Psoas muscle (tissue), 8 donors: Measurements from ENCODE around the gene ADCY1. TPM values are rescaled to one million over a fixed set of nuclear protein-coding genes. Genes with fewer than 3 reads are reported as not detected.
A peak's percentile ranks its signal among the peaks of the same experiment; 100 is the strongest.

Source experiments
- ATAC-seq, 4 donors: fragments of 200-7000 bp; cut with Tn5 transposase; one replicate each; pipeline ENCODE4 v1.9.1; 2020; ENCODE audit warnings: moderate library complexity in 3 of 4, mild to moderate bottlenecking in 2 of 4
- DNase-seq, 2 donors: peaks; one replicate each; pipeline ENCODE4 v3.0.0-alpha.2; 2020
- H3K27ac ChIP-seq: fragments of 200-600 bp; one replicate; pipeline ENCODE4 v1.8.0; 2022
- H3K27me3 ChIP-seq, 3 donors: fragments of 200-600 bp in 1 of 3; one replicate each; pipeline versions ENCODE4 v1.6.1 to v1.8.0; 2013 to 2022; ENCODE audit warnings: low read length in 2 of 3, mild to moderate bottlenecking in 2 of 3, moderate library complexity in 1 of 3; ENCODE audit not compliant: insufficient read depth in 3 of 3
- H3K36me3 ChIP-seq, 2 donors: fragments of 200-600 bp in 1 of 2; one replicate each; pipeline versions ENCODE4 v1.6.1 to v1.8.0; 2013 to 2022; ENCODE audit warnings: low read depth in 1 of 2, mild to moderate bottlenecking in 1 of 2, moderate library complexity in 1 of 2; ENCODE audit not compliant: insufficient read depth in 1 of 2
- H3K4me1 ChIP-seq: fragments of 200-600 bp; one replicate; pipeline ENCODE4 v1.8.0; 2022
- H3K4me3 ChIP-seq: fragments of 200-600 bp; one replicate; pipeline ENCODE4 v1.8.0; 2022; ENCODE audit warnings: mild to moderate bottlenecking
- H3K9me3 ChIP-seq: fragments of 200-600 bp; one replicate; pipeline ENCODE4 v1.8.0; 2022
- CTCF ChIP-seq: fragments of 200-600 bp; IDR thresholded peaks from one replicate; pipeline ENCODE4 v1.8.0; 2022; ENCODE audit warnings: antibody characterized with exemption
- WGBS, 3 donors: extraction: QIAGEN DNeasy Blood & Tissue Kit; methylation state at CpG; one replicate each; pipeline versions ENCODE4 v1.1.6 to v1.1.7; 2013; 5-methylcytosine and 5-hydroxymethylcytosine counted together
- intact Hi-C, 2 donors: fragments of 100-400 bp; cut with DNase I; formaldehyde crosslinking; loops; one replicate each; pipeline versions ENCODE4 v1.11.0 to v1.14.2; 2022
- polyA plus RNA-seq, 3 donors: library from polyadenylated mRNA; stranded (reverse); fragments of 200-250 nt; gene quantifications; one replicate each; pipeline ENCODE4 v1.2.3, GENCODE V29; 2013
- total RNA-seq, 4 donors: library from RNA; stranded (reverse); fragmentation: NEBNext Ultra II Directional in 2 of 4; extraction: Animal tissue kit (Norgen Biotek cat#: 25700) in 2 of 4; gene quantifications; one replicate each; pipeline versions ENCODE4 v1.2.1 to v1.2.4, GENCODE V29; 2021 to 2023
- donor health status: healthy with polysubstance abuse.
- donor health status: DM: no; HTN: no; CAD: no; lungs with moderate emphysema.
- donor health status: Bipolar disorder and iron deficiency.
- donor health status: healthy.
- donor health status: DM: yes; HTN: yes; CAD: no.
- donor health status: DM: no; HTN: no; CAD: no.
- donor health status: DM: no; HTN: no; CAD: no.
- donor health status: DM: yes; HTN: yes; CAD: no.

The ADCY1 gene
- total and polyA plus RNA-seq, 7 donors: 1.3 to 4.3 (median 2.2) TPM

DNA sequence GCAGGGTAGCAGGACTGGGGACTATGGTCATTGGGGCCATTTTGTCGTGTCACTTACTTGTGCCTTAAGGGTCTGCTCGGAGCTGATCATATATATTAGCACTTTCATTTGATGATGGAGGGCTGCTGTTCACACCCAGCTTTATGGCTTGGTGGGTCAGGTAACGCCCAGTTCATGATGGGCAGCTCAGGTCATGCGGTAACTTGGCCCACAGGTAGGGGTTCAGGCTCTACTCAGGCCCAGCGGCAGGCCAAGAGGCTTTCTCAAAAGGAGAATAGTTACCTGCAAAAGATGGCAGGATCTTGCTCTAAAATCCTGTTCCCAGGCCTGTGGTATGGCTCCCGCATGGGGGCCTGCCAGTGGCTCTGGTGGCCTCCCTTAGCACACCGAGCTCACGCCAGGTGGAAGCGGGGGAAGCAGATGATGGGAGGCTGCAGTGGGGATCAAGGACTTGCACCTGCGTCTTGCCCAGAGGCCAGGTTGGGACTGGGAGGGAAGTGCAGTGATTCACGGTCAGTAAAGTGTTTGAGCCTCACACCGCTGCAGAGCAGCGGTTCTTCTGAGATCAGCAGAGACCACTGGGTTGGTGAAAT lies 109.5 kb downstream of the ADCY1 start:
- ATAC-seq (no peak), DNase-seq (peak in 1 of 2 donors; percentile 19)
- Histone ChIP-seq H3K27ac (no peak overlapping the region), H3K4me3 (no peak overlapping the region), H3K4me1 (no peaks in the 10 kb centered on the region), H3K9me3 (no peaks in the 10 kb centered on the region), H3K36me3 (peaks cover 0 to 7% of the 10 kb centered on the region in 2 donors), H3K27me3 (no peaks in the 10 kb centered on the region)
- WGBS, 3 donors: 97 to 98% (median 98%) methylated on average over 13 of the region's 13 CpGs
- intact Hi-C loops: no loop called here
- no peak for TF ChIP-seq CTCF

- H3K36me3 ChIP-seq: peaks cover 0 to 4% of the 10 kb centered on the region in 2 donors
- H3K4me1 ChIP-seq: no peaks in the 10 kb centered on the region
- no peaks in the 10 kb centered on the region for H3K27me3 ChIP-seq
- no peaks in the 10 kb centered on the region for H3K9me3 ChIP-seq
- no peak overlapping the region for H3K4me3 ChIP-seq
- no peak overlapping the region for H3K27ac ChIP-seq
- TF ChIP-seq CTCF: no peak
- intact Hi-C loops: no loop called here
- 70 to 77% (median 76%) methylated on average over 8 of the region's 8 CpGs for WGBS, 3 donors
- DNase-seq (peak in 1 of 2 donors; percentile 37), ATAC-seq (no peak)
Observed at GRCh38 chr7:45684910-45685618, 110.9 kb downstream of the ADCY1 start.

- no peaks in the 10 kb centered on the region for H3K4me1 ChIP-seq
- no peak overlapping the region for H3K27ac ChIP-seq
Observed at GRCh38 chr7:45685619-45686240, 111.6 kb downstream of the ADCY1 start.

DNA sequence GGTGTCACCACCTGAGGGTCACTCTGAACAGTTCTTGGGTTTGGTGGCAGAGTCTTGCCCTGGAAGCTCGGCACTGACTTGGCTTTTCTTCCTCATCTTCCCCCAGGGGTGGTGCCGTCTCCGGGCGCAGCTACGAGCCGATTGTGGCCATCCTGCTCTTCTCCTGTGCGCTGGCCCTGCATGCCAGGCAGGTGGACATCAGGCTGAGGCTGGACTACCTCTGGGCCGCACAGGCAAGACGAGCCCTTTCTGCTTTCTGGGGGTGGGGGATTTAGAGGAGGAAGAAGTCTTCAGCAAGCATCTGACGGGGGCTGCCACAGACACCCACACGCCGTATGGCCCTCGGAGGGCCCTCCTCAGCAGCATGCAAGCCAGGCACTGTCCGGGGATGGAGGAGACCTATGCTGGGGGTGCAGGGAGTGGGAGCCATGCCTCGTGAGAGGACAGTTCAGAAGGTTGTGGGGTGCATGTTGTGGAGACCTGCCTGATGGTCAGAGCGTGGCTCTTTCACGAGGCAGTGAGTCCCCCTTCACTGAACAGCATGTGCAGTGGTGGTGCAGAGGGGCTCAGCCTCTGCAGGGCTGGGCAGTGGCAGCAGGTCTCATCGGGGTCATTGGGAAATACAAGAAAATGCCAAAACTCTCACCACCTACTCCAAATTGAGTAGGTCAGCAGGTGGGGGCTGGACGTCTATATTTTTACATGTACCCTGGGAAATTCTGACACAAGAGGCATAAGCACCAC lies 112.4 kb downstream of the ADCY1 start:
- ATAC-seq: no peak
- H3K27ac ChIP-seq: no peak overlapping the region
- no peak for TF ChIP-seq CTCF

More at GRCh38 chr7:45685619-45686240, 111.6 kb downstream of the ADCY1 start:
- no peak for ATAC-seq
- Histone ChIP-seq H3K36me3 (no peaks in the 10 kb centered on the region), H3K27me3 (no peaks in the 10 kb centered on the region), H3K9me3 (no peaks in the 10 kb centered on the region), H3K4me3 (no peak overlapping the region)
- 91 to 93% (median 91%) methylated on average over 11 of the region's 11 CpGs for WGBS, 3 donors
- DNase-seq: peak in 1 of 2 donors; percentile 34
- TF ChIP-seq CTCF: no peak
- intact Hi-C loops: no loop called here

More for the DNA sequence above, 112.4 kb downstream of the ADCY1 start:
- no peaks in the 10 kb centered on the region for H3K9me3 ChIP-seq
- no peaks in the 10 kb centered on the region for H3K4me1 ChIP-seq
- 92 to 95% (median 93%) methylated on average over 19 of the region's 19 CpGs for WGBS, 3 donors
- no peaks in the 10 kb centered on the region for H3K36me3 ChIP-seq
- H3K27me3 ChIP-seq: no peaks in the 10 kb centered on the region
- no peak overlapping the region for H3K4me3 ChIP-seq
- intact Hi-C loops: no loop called here
- peak in 1 of 2 donors; percentile 21 for DNase-seq
